ENCODE measurements around the gene SAMD4A.
"Not testable (repeated sequence)": the region's sequence is repeated elsewhere in the genome, so short reads cannot be mapped to it uniquely, and the experiment has no call there.

SAMD4A gene

GRCh38 chr14:54738009-54738408 lies 171.1 kb downstream of the SAMD4A start:
- DNase-seq: no peak

- DNase-seq: no peak
Measured at GRCh38 chr14:54739514-54739913, 172.6 kb downstream of the SAMD4A start.

GRCh38 chr14:54742492-54743350 lies 175.8 kb downstream of the SAMD4A start:
- DNase-seq: no peak

- no peak for DNase-seq
Measured at GRCh38 chr14:54743382-54743781, 176.5 kb downstream of the SAMD4A start.

GRCh38 chr14:54746019-54746418 lies 179.1 kb downstream of the SAMD4A start:
- DNase-seq: no peak

- DNase-seq: no peak
Measured at GRCh38 chr14:54747616-54748015, 180.7 kb downstream of the SAMD4A start.

GRCh38 chr14:54749180-54749579 lies 182.3 kb downstream of the SAMD4A start:
- no peak for DNase-seq

- no peak for DNase-seq
Measured at GRCh38 chr14:54749727-54750126, 182.8 kb downstream of the SAMD4A start.

GRCh38 chr14:54752611-54753010 lies 185.7 kb downstream of the SAMD4A start:
- DNase-seq: not testable (repeated sequence)

- DNase-seq: not testable (repeated sequence)
Measured at GRCh38 chr14:54753396-54753795, 186.5 kb downstream of the SAMD4A start.

- no peak for DNase-seq
Measured at GRCh38 chr14:54754116-54754622, 187.2 kb downstream of the SAMD4A start.

- no peak for DNase-seq
Measured at GRCh38 chr14:54754623-54755386, 187.9 kb downstream of the SAMD4A start.

- DNase-seq: no peak
Measured at GRCh38 chr14:54756656-54757392, 189.9 kb downstream of the SAMD4A start.

GRCh38 chr14:54758041-54758440 lies 191.1 kb downstream of the SAMD4A start:
- DNase-seq: no peak

GRCh38 chr14:54759982-54760585 lies 193.2 kb downstream of the SAMD4A start:
- DNase-seq: no peak

GRCh38 chr14:54760866-54761575 lies 194.1 kb downstream of the SAMD4A start:
- no peak for DNase-seq

- DNase-seq: no peak
Measured at GRCh38 chr14:54761835-54762234, 194.9 kb downstream of the SAMD4A start.

- no peak for DNase-seq
Measured at GRCh38 chr14:54762296-54762695, 195.4 kb downstream of the SAMD4A start.

- no peak for DNase-seq
Measured at GRCh38 chr14:54763761-54764160, 196.8 kb downstream of the SAMD4A start.

GRCh38 chr14:54766276-54767138 lies 199.6 kb downstream of the SAMD4A start:
- no peak for DNase-seq

GRCh38 chr14:54767139-54767431 lies 200.2 kb downstream of the SAMD4A start:
- no peak for DNase-seq

Measured in NCI-H1105 treated with DMSO at 0.1 percent for 48 hours (cell line).